GM23338 (cell line): ENCODE measurements around the gene ENPP7. TPM values are rescaled to one million over a fixed set of nuclear protein-coding genes. Genes with fewer than 3 reads are reported as not detected.

Source experiments
- ATAC-seq: fragments of 200-7000 bp; cut with Tn5 transposase; 3 replicates; pipeline ENCODE4 v1.9.1; 2020
- DNase-seq: peaks from one replicate; pipeline ENCODE4 v3.0.0-alpha.2; 2015; ENCODE audit warnings: low spot score
- H2AFZ ChIP-seq: fragments of 200-600 bp; sonication (generic); 2 replicates; pipeline ENCODE4 v1.8.0; 2016; ENCODE audit warnings: antibody characterized with exemption, mild to moderate bottlenecking, moderate library complexity
- H3F3A ChIP-seq: fragments of 200-600 bp; sonication (generic); replicated peaks from 2 replicates; pipeline ENCODE4 v1.8.0; 2017; ENCODE audit warnings: antibody characterized with exemption, mixed run types, low read depth
- H3K27ac ChIP-seq: fragments of 200-600 bp; sonication (generic); 2 replicates; pipeline ENCODE4 v1.6.1; 2016; ENCODE audit warnings: low read depth
- H3K27me3 ChIP-seq: fragments of 200-600 bp; sonication (generic); 2 replicates; pipeline ENCODE4 v1.8.0; 2016; ENCODE audit warnings: mild to moderate bottlenecking, mixed run types, moderate library complexity; ENCODE audit not compliant: insufficient read depth
- H3K36me3 ChIP-seq: fragments of 200-600 bp; sonication (generic); 2 replicates; pipeline ENCODE4 v1.8.0; 2016; ENCODE audit warnings: mild to moderate bottlenecking; ENCODE audit not compliant: insufficient read depth
- H3K4me1 ChIP-seq: fragments of 200-600 bp; sonication (generic); 2 replicates; pipeline ENCODE4 v1.8.0; 2016; ENCODE audit warnings: mild to moderate bottlenecking, moderate library complexity; ENCODE audit not compliant: insufficient read depth
- H3K4me2 ChIP-seq: fragments of 200-600 bp; sonication (generic); 2 replicates; pipeline ENCODE4 v1.7.1; 2017; ENCODE audit warnings: mixed run types
- H3K4me3 ChIP-seq: fragments of 200-600 bp; sonication (generic); 2 replicates; pipeline ENCODE4 v1.6.1; 2016; ENCODE audit warnings: mixed run types
- H3K79me2 ChIP-seq: fragments of 200-600 bp; sonication (generic); replicated peaks from 2 replicates; pipeline ENCODE4 v1.8.0; 2017; ENCODE audit warnings: mild to moderate bottlenecking; ENCODE audit not compliant: insufficient read depth
- H3K9me2 ChIP-seq: fragments of 200-600 bp; sonication (generic); 2 replicates; pipeline ENCODE4 v1.8.0; 2017; ENCODE audit not compliant: insufficient read depth
- H4K20me1 ChIP-seq: fragments of 200-600 bp; sonication (generic); replicated peaks from 2 replicates; pipeline ENCODE4 v1.8.0; 2017; ENCODE audit warnings: mild to moderate bottlenecking; ENCODE audit not compliant: insufficient read depth
- H3K27ac Mint-ChIP-seq: 2 replicates; pipeline ENCODE4 v1.8.0; 2020; ENCODE audit warnings: inconsistent platforms, mild to moderate bottlenecking, moderate library complexity, mixed read lengths
- H3K27me3 Mint-ChIP-seq: 3 replicates; pipeline ENCODE4 v1.8.0; 2022; ENCODE audit warnings: low read depth, mild to moderate bottlenecking, moderate library complexity, mixed read lengths, inconsistent platforms; ENCODE audit not compliant: insufficient read depth, poor library complexity
- H3K36me3 Mint-ChIP-seq: 3 replicates; pipeline ENCODE4 v1.8.0; 2021; ENCODE audit warnings: low read depth, mild to moderate bottlenecking, inconsistent platforms, moderate library complexity, mixed read lengths
- H3K4me1 Mint-ChIP-seq: 3 replicates; pipeline ENCODE4 v1.8.0; 2020; ENCODE audit warnings: mild to moderate bottlenecking, inconsistent platforms, mixed read lengths
- H3K4me3 Mint-ChIP-seq: 3 replicates; pipeline ENCODE4 v1.8.0; 2021; ENCODE audit warnings: moderate library complexity, mild to moderate bottlenecking, inconsistent platforms, mixed read lengths
- H3K9me3 Mint-ChIP-seq: 3 replicates; pipeline ENCODE4 v1.8.0; 2020; ENCODE audit warnings: moderate library complexity, mild to moderate bottlenecking, inconsistent platforms, mixed read lengths
- CREB1 ChIP-seq: fragments of 250-450 bp; sonication (Bioruptor Pico); IDR thresholded peaks from 2 replicates; pipeline ENCODE4 v1.5.0; 2020; ENCODE audit warnings: low read depth, mild to moderate bottlenecking, moderate library complexity
- EZH2 ChIP-seq: fragments of 200-600 bp; sonication (generic); IDR thresholded peaks from one replicate; pipeline ENCODE4 v1.8.0; 2017; ENCODE audit warnings: antibody characterized with exemption, mild to moderate bottlenecking, low read depth; ENCODE audit not compliant: unreplicated experiment
- EZH2phosphoT487 ChIP-seq: fragments of 200-600 bp; sonication (generic); IDR thresholded peaks from one replicate; pipeline ENCODE4 v1.8.1; 2018; ENCODE audit warnings: antibody characterized with exemption; ENCODE audit not compliant: unreplicated experiment
- JUNB ChIP-seq: IDR thresholded peaks from one replicate; pipeline ENCODE4 v1.6.1; 2016; ENCODE audit warnings: antibody characterized with exemption; ENCODE audit not compliant: unreplicated experiment
- NANOG ChIP-seq: IDR thresholded peaks from 2 replicates; pipeline ENCODE4 v1.6.1; 2016; ENCODE audit warnings: antibody characterized with exemption, borderline replicate concordance
- POLR2AphosphoS5 ChIP-seq: IDR thresholded peaks from 2 replicates; pipeline ENCODE4 v1.6.1; 2016; ENCODE audit warnings: antibody characterized with exemption, low read depth
- STAT1 ChIP-seq: IDR thresholded peaks from one replicate; pipeline ENCODE4 v1.6.1; 2016; ENCODE audit warnings: antibody characterized with exemption; ENCODE audit not compliant: unreplicated experiment
- ZNF114 ChIP-seq: fragments of 250-450 bp; sonication (Bioruptor Pico); IDR thresholded peaks from 2 replicates; pipeline ENCODE4 v1.5.0; 2020; ENCODE audit warnings: mild to moderate bottlenecking, moderate library complexity
- ZNF331 ChIP-seq: fragments of 250-450 bp; sonication (Bioruptor Pico); IDR thresholded peaks from 2 replicates; pipeline ENCODE4 v1.5.0; 2020; ENCODE audit warnings: low read depth, mild to moderate bottlenecking, moderate library complexity
- polyA plus RNA-seq: library from polyadenylated mRNA; unstranded; fragments of >200 nt; fragmentation: Nextera tagmentation; extraction: Ambion mirVana; gene quantifications from 2 replicates; pipeline ENCODE4 v1.2.1, GENCODE V29; 2016
- total RNA-seq: library from RNA; depleted of rRNA; stranded (reverse); fragments of >200 nt; shearing (Covaris generic); gene quantifications from 2 replicates; pipeline ENCODE4 v1.2.3, GENCODE V29; 2014
- TF ChIP-seq, protein P1 (sequence below): IDR thresholded peaks from 2 replicates; pipeline ENCODE4 v1.6.1; 2016; ENCODE audit warnings: antibody characterized with exemption
- TF ChIP-seq, protein P2 (sequence below): fragments of 250-450 bp; sonication (Bioruptor Pico); IDR thresholded peaks from 2 replicates; pipeline ENCODE4 v1.5.0; 2020; ENCODE audit warnings: mild to moderate bottlenecking, moderate library complexity
- TF ChIP-seq, protein P3 (sequence below): IDR thresholded peaks from one replicate; pipeline ENCODE4 v1.6.1; 2018; ENCODE audit warnings: antibody characterized with exemption; ENCODE audit not compliant: unreplicated experiment
- TF ChIP-seq, protein P4 (sequence below), 2 experiments: fragments of 200-600 bp in 1 of 2; sonication (generic) in 1 of 2; conservative IDR thresholded peaks; 2 replicates each; pipeline versions ENCODE4 v1.5.1 to v1.6.1; 2016 to 2017; ENCODE audit warnings: antibody characterized with exemption in 2 of 2, low read depth in 2 of 2, mild to moderate bottlenecking in 2 of 2, moderate library complexity in 1 of 2

Gene ENPP7
- total and polyA plus RNA-seq, 2 experiments from 2014 or later: not detected

DNA sequence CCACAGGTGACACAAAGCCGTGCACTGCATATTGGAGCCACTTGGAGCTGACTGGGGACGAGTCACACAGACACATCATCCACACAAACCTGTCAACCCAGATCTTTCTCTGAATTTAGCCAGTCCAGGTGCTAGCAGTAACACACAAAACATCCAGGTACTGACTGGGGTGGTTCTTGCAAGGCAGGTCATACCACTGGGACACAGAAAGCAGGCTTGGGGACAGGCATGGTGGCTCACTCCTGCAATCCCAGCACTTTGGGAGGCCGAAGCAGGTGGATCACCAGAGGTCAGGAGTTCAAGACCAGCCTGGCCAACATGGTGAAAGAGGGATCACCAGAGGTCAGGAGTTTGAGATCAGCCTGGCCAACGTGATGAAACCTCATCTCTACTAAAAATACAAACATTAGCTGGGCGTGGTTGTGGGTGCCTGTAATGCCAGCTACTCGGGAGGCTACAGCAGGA, 14.9 kb downstream of the ENPP7 start:
- H3K27me3 Mint-ChIP-seq: peaks cover 69% of the 10 kb centered on the region
- H3K27ac Mint-ChIP-seq: no peak overlapping the region
- Histone ChIP-seq H3K36me3 (no peaks in the 10 kb centered on the region), H3K79me2 (no peaks in the 10 kb centered on the region), H3K4me3 (no peak overlapping the region), H3K4me2 (no peak overlapping the region), H3K4me1 (peaks cover 10% of the 10 kb centered on the region), H3F3A (peaks cover 12% of the 10 kb centered on the region), H3K27me3 (peaks cover 78% of the 10 kb centered on the region), H3K9me2 (no peaks in the 10 kb centered on the region), H2AFZ (no peak overlapping the region), H4K20me1 (no peaks in the 10 kb centered on the region; the same call in 1 of the 2 replicates), H3K27ac (no peak overlapping the region)
- no peaks in the 10 kb centered on the region; the same call in 2 of the 3 replicates for H3K36me3 Mint-ChIP-seq
- ATAC-seq (no peak), DNase-seq (no peak)
- TF ChIP-seq, protein P1, sequence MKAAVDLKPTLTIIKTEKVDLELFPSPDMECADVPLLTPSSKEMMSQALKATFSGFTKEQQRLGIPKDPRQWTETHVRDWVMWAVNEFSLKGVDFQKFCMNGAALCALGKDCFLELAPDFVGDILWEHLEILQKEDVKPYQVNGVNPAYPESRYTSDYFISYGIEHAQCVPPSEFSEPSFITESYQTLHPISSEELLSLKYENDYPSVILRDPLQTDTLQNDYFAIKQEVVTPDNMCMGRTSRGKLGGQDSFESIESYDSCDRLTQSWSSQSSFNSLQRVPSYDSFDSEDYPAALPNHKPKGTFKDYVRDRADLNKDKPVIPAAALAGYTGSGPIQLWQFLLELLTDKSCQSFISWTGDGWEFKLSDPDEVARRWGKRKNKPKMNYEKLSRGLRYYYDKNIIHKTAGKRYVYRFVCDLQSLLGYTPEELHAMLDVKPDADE: no peak
- TF ChIP-seq STAT1 (no peak), POLR2AphosphoS5 (no peak), EZH2 (no peak), ZNF331 (no peak), NANOG (no peak), EZH2phosphoT487 (no peak), ZNF114 (CRISPR knock-in tag) (no peak), CREB1 (CRISPR knock-in tag) (no peak), JUNB (no peak)
- TF ChIP-seq, protein P2, sequence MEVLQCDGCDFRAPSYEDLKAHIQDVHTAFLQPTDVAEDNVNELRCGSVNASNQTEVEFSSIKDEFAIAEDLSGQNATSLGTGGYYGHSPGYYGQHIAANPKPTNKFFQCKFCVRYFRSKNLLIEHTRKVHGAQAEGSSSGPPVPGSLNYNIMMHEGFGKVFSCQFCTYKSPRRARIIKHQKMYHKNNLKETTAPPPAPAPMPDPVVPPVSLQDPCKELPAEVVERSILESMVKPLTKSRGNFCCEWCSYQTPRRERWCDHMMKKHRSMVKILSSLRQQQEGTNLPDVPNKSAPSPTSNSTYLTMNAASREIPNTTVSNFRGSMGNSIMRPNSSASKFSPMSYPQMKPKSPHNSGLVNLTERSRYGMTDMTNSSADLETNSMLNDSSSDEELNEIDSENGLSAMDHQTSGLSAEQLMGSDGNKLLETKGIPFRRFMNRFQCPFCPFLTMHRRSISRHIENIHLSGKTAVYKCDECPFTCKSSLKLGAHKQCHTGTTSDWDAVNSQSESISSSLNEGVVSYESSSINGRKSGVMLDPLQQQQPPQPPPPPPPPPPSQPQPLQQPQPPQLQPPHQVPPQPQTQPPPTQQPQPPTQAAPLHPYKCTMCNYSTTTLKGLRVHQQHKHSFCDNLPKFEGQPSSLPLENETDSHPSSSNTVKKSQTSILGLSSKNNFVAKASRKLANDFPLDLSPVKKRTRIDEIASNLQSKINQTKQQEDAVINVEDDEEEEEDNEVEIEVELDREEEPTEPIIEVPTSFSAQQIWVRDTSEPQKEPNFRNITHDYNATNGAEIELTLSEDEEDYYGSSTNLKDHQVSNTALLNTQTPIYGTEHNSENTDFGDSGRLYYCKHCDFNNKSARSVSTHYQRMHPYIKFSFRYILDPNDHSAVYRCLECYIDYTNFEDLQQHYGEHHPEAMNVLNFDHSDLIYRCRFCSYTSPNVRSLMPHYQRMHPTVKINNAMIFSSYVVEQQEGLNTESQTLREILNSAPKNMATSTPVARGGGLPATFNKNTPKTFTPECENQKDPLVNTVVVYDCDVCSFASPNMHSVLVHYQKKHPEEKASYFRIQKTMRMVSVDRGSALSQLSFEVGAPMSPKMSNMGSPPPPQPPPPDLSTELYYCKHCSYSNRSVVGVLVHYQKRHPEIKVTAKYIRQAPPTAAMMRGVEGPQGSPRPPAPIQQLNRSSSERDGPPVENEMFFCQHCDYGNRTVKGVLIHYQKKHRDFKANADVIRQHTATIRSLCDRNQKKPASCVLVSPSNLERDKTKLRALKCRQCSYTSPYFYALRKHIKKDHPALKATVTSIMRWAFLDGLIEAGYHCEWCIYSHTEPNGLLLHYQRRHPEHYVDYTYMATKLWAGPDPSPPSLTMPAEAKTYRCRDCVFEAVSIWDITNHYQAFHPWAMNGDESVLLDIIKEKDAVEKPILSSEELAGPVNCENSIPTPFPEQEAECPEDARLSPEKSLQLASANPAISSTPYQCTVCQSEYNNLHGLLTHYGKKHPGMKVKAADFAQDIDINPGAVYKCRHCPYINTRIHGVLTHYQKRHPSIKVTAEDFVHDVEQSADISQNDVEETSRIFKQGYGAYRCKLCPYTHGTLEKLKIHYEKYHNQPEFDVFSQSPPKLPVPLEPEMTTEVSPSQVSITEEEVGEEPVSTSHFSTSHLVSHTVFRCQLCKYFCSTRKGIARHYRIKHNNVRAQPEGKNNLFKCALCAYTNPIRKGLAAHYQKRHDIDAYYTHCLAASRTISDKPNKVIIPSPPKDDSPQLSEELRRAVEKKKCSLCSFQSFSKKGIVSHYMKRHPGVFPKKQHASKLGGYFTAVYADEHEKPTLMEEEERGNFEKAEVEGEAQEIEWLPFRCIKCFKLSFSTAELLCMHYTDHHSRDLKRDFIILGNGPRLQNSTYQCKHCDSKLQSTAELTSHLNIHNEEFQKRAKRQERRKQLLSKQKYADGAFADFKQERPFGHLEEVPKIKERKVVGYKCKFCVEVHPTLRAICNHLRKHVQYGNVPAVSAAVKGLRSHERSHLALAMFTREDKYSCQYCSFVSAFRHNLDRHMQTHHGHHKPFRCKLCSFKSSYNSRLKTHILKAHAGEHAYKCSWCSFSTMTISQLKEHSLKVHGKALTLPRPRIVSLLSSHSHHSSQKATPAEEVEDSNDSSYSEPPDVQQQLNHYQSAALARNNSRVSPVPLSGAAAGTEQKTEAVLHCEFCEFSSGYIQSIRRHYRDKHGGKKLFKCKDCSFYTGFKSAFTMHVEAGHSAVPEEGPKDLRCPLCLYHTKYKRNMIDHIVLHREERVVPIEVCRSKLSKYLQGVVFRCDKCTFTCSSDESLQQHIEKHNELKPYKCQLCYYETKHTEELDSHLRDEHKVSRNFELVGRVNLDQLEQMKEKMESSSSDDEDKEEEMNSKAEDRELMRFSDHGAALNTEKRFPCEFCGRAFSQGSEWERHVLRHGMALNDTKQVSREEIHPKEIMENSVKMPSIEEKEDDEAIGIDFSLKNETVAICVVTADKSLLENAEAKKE (CRISPR knock-in tag): no peak
- TF ChIP-seq, protein P3, sequence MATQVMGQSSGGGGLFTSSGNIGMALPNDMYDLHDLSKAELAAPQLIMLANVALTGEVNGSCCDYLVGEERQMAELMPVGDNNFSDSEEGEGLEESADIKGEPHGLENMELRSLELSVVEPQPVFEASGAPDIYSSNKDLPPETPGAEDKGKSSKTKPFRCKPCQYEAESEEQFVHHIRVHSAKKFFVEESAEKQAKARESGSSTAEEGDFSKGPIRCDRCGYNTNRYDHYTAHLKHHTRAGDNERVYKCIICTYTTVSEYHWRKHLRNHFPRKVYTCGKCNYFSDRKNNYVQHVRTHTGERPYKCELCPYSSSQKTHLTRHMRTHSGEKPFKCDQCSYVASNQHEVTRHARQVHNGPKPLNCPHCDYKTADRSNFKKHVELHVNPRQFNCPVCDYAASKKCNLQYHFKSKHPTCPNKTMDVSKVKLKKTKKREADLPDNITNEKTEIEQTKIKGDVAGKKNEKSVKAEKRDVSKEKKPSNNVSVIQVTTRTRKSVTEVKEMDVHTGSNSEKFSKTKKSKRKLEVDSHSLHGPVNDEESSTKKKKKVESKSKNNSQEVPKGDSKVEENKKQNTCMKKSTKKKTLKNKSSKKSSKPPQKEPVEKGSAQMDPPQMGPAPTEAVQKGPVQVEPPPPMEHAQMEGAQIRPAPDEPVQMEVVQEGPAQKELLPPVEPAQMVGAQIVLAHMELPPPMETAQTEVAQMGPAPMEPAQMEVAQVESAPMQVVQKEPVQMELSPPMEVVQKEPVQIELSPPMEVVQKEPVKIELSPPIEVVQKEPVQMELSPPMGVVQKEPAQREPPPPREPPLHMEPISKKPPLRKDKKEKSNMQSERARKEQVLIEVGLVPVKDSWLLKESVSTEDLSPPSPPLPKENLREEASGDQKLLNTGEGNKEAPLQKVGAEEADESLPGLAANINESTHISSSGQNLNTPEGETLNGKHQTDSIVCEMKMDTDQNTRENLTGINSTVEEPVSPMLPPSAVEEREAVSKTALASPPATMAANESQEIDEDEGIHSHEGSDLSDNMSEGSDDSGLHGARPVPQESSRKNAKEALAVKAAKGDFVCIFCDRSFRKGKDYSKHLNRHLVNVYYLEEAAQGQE: no peak
- TF ChIP-seq, protein P4, sequence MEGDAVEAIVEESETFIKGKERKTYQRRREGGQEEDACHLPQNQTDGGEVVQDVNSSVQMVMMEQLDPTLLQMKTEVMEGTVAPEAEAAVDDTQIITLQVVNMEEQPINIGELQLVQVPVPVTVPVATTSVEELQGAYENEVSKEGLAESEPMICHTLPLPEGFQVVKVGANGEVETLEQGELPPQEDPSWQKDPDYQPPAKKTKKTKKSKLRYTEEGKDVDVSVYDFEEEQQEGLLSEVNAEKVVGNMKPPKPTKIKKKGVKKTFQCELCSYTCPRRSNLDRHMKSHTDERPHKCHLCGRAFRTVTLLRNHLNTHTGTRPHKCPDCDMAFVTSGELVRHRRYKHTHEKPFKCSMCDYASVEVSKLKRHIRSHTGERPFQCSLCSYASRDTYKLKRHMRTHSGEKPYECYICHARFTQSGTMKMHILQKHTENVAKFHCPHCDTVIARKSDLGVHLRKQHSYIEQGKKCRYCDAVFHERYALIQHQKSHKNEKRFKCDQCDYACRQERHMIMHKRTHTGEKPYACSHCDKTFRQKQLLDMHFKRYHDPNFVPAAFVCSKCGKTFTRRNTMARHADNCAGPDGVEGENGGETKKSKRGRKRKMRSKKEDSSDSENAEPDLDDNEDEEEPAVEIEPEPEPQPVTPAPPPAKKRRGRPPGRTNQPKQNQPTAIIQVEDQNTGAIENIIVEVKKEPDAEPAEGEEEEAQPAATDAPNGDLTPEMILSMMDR (conservative IDR thresholded peaks at IDR 0.05; ENCODE audit: low read depth in 2 of 2): no peak
- H3K9me3 Mint-ChIP-seq: no peaks in the 10 kb centered on the region
- no peak overlapping the region for H3K4me3 Mint-ChIP-seq
- peaks cover 13% of the 10 kb centered on the region for H3K4me1 Mint-ChIP-seq
